Endometrial microvascular endothelial cells (primary cell): Measurements from ENCODE around the gene AKT1S1. TPM values are rescaled to one million over a fixed set of nuclear protein-coding genes. Genes with fewer than 3 reads are reported as not detected.
"Not testable (repeated sequence)": the region's sequence is repeated elsewhere in the genome, so short reads cannot be mapped to it uniquely, and the experiment has no call there.

Experiments
- in situ Hi-C: cut with HindIII; loops from 2 replicates; pipeline ENCODE4 v1.10.0; 2017; ENCODE audit warnings: low sequenced_read_pairs, low pct_unique_long_range_greater_than_20kb; ENCODE audit errors: inconsistent ontology term
- total RNA-seq: library from RNA; depleted of rRNA; stranded (reverse); fragments of >200 nt; gene quantifications from one replicate; pipeline ENCODE4 v1.2.3, GENCODE V29; 2015; ENCODE audit errors: inconsistent ontology term

Gene AKT1S1
- total RNA-seq, result 23.1 TPM

DNA sequence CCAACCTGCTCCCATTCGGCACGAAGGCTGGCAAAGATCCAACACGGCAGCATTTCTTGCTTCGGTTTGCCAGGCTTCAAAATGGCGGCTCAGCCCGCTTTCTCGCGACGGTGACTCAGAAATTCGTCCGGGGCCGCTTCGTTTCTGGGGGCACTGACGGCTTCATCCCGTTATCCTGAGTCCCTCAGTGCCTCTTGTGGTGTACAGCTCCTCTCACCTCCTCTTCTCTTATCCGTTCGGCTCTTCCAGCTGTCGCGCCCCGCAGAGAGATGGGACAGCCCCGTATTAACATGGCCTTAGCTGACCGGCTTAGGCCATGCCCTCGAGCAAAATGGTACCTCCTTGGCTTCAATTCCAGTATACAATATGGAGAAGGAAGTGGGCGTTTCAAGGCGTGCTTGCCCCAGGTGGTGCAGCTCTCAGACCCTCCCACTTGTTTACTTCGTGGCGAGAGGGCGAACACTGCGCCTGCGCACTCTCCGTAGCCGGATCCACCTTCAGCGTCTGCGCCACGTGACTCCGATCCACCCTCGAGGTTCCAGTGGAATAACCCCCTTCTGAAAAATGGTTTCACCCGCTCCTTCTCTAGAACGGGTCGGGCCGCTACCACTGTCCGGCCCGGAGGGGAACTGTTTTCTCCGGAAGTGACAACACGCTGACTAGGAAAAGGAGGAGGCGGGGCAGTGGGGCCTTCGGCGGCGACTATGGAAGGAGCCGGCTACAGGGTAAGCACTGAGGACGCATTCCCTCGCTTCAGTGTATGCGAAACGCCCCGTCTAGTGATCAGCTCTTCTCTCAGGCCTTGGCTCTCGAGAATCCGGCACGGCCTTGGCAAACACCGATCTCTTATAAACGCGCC lies at the start of gene AKT1S1, which contains the start of gene TBC1D17:
TSS of gene AKT1S1 (minus strand) at position 336 of the 859 bp plus-strand sequence. CDS start 4,060 bp downstream, outside the sequence.
TSS of gene TBC1D17 (plus strand) at position 683 of the 859 bp plus-strand sequence. CDS start at position 705, 22 bp downstream.
- in situ Hi-C loops, result no loop called here

GRCh38 chr19:49926515-49926914 lies 49.4 kb upstream of the AKT1S1 start:
- in situ Hi-C loops, result no loop called here

- in situ Hi-C loops, result no loop called here
These were observed 48.3 kb upstream of the AKT1S1 start for GRCh38 chr19:49925486-49925885.

GRCh38 chr19:49924881-49925210 lies 47.7 kb upstream of the AKT1S1 start:
- in situ Hi-C loops, result not testable (repeated sequence)

- in situ Hi-C loops, result no loop called here
These were observed 47.1 kb upstream of the AKT1S1 start for GRCh38 chr19:49924004-49924880.

DNA sequence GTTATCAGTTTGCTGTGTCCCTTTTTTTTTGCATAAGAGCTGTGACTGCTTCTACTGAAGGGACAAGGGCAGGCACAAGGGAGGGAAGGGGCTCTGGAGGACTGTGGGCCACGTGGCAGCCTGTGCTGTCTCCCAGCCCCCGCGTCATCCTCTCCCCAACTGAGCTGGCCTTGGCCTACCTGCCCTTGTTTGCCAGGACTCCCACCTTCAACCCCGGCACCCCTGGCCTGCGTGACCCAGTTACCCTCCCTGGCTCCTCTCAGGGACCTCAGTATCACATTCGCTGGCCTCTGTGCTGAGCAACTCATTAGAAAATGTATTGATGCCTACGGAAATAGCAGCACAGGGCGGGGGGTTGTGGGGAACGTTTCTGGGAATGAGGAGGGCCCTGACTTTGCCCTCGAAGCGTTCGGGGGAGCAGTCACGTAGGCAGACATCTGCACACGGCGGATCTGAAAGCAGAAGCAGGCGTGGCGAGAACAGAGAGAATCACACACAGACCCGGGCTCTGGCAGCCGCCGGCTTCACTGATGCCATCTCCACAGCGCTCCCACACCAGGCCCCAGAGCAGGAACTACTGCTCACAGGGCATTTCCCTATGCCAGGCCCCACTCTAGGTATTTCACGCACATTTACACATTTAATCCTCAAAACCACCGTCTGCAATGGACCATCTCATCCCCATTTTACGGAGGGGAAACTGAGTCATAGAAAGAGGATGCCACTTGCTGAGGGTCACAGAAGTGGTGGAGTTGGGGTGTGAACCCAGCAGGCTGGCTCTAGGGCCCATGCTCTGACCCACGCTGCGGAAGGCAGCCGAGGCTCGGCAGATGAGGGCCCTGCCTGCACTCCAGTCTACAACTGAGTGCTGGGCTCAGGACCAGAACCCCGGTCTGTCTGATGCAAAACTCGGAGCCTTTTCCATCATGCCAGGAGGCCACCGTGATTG lies 46.2 kb upstream of the AKT1S1 start:
- in situ Hi-C loops, result no loop called here

GRCh38 chr19:49921871-49922795 lies 45.0 kb upstream of the AKT1S1 start:
- in situ Hi-C loops, result no loop called here

- in situ Hi-C loops, result no loop called here
These were observed 43.6 kb upstream of the AKT1S1 start for GRCh38 chr19:49920624-49921363.

DNA sequence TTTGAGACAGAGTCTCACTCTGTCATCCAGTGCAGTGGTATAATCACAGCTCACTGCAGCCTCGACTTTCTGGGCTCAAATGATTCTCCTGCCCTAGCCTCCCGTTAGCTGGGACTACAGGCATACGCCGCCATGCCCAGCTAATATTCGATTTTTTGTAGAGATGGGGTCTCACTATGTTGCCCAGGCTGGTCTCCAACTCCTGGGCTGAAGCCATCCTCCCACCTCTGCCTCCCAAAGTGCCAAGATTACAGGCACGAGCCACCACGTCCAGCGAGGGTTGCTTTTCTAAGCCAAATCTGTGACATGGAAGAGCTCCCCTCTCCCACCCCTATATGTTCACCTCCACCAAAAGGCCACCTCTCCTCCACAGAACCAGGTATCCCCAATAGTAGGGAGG lies 40.9 kb upstream of the AKT1S1 start:
- in situ Hi-C loops, result no loop called here

- in situ Hi-C loops, result no loop called here
These were observed 39.9 kb upstream of the AKT1S1 start for GRCh38 chr19:49916839-49917733.

- in situ Hi-C loops, result no loop called here
These were observed 38.1 kb upstream of the AKT1S1 start for GRCh38 chr19:49915271-49915670.

DNA sequence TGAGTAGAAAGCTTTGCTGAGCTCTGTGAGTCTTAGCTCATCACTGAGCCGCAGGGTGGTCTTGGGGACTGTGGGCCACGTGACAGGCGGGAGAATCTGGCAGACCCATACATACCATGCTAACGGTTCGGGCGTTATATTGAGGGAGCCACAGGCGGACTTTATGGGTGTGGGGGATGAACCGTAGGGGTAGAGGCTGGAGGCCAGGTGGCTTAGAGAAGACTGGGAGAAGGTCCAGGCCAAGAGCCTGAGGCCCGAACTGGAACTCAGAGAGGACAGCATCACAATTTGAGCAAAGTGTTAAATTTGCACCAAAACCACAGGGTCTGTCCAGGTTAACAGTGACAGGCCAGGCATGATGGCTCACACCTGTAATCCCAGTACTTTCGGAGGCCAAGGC lies 36.6 kb upstream of the AKT1S1 start:
- in situ Hi-C loops, result no loop called here

DNA sequence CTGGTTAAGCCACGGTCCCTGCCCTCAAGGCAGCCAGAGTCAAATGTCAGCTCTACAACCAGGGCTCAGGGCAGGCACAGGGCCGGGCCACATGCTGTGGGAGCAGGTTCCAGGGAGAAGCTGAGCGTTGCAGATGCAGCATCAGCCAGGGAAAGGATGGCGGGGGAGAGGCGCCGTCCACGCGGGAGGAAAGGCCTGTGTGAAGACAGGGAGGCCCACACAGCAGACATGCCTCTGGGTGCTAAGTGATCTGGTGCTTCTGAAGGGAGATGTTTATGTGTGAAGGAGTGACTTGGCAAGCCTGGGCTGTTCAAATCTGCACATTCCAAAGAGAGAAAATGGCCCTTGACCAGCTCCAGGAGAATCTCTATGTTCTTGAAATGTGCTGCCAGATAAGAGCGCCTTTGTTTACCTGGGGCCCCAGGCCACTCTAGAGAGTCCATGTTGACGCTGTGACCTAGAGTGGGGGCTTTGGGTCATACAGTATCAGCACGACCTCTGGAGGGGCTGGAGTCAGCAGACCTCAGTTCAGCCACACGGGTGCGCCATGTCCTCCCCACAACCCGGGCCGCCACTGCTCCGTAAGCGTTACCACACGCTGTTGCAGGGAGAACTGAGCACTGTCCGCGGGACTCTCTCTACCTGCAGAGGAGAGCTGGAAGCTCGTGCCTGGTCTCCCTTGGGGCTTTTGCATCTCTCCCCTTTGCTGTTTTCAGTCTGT lies 36.0 kb upstream of the AKT1S1 start:
- in situ Hi-C loops, result no loop called here

- in situ Hi-C loops, result no loop called here
These were observed 34.4 kb upstream of the AKT1S1 start for GRCh38 chr19:49911381-49912145.

GRCh38 chr19:49910179-49910578 lies 33.0 kb upstream of the AKT1S1 start:
- in situ Hi-C loops, result no loop called here
